GM23338 (cell line): ENCODE results near the gene PDE4D. TPM values are rescaled to one million over a fixed set of nuclear protein-coding genes. Genes with fewer than 3 reads are reported as not detected.
"Not testable (repeated sequence)": the region's sequence is repeated elsewhere in the genome, so short reads cannot be mapped to it uniquely, and the experiment has no call there.

Experiments
- ATAC-seq: fragments of 200-7000 bp; cut with Tn5 transposase; 3 replicates; pipeline ENCODE4 v1.9.1; 2020
- DNase-seq: peaks from one replicate; pipeline ENCODE4 v3.0.0-alpha.2; 2015; ENCODE audit warnings: low spot score
- H2AFZ ChIP-seq: fragments of 200-600 bp; sonication (generic); 2 replicates; pipeline ENCODE4 v1.8.0; 2016; ENCODE audit warnings: antibody characterized with exemption, mild to moderate bottlenecking, moderate library complexity
- H3F3A ChIP-seq: fragments of 200-600 bp; sonication (generic); replicated peaks from 2 replicates; pipeline ENCODE4 v1.8.0; 2017; ENCODE audit warnings: antibody characterized with exemption, mixed run types, low read depth
- H3K27ac ChIP-seq: fragments of 200-600 bp; sonication (generic); 2 replicates; pipeline ENCODE4 v1.6.1; 2016; ENCODE audit warnings: low read depth
- H3K27me3 ChIP-seq: fragments of 200-600 bp; sonication (generic); 2 replicates; pipeline ENCODE4 v1.8.0; 2016; ENCODE audit warnings: mild to moderate bottlenecking, mixed run types, moderate library complexity; ENCODE audit not compliant: insufficient read depth
- H3K36me3 ChIP-seq: fragments of 200-600 bp; sonication (generic); 2 replicates; pipeline ENCODE4 v1.8.0; 2016; ENCODE audit warnings: mild to moderate bottlenecking; ENCODE audit not compliant: insufficient read depth
- H3K4me1 ChIP-seq: fragments of 200-600 bp; sonication (generic); 2 replicates; pipeline ENCODE4 v1.8.0; 2016; ENCODE audit warnings: mild to moderate bottlenecking, moderate library complexity; ENCODE audit not compliant: insufficient read depth
- H3K4me2 ChIP-seq: fragments of 200-600 bp; sonication (generic); 2 replicates; pipeline ENCODE4 v1.7.1; 2017; ENCODE audit warnings: mixed run types
- H3K4me3 ChIP-seq: fragments of 200-600 bp; sonication (generic); 2 replicates; pipeline ENCODE4 v1.6.1; 2016; ENCODE audit warnings: mixed run types
- H3K79me2 ChIP-seq: fragments of 200-600 bp; sonication (generic); replicated peaks from 2 replicates; pipeline ENCODE4 v1.8.0; 2017; ENCODE audit warnings: mild to moderate bottlenecking; ENCODE audit not compliant: insufficient read depth
- H3K9me2 ChIP-seq: fragments of 200-600 bp; sonication (generic); 2 replicates; pipeline ENCODE4 v1.8.0; 2017; ENCODE audit not compliant: insufficient read depth
- H4K20me1 ChIP-seq: fragments of 200-600 bp; sonication (generic); replicated peaks from 2 replicates; pipeline ENCODE4 v1.8.0; 2017; ENCODE audit warnings: mild to moderate bottlenecking; ENCODE audit not compliant: insufficient read depth
- H3K27ac Mint-ChIP-seq: 2 replicates; pipeline ENCODE4 v1.8.0; 2020; ENCODE audit warnings: inconsistent platforms, mild to moderate bottlenecking, moderate library complexity, mixed read lengths
- H3K27me3 Mint-ChIP-seq: 3 replicates; pipeline ENCODE4 v1.8.0; 2022; ENCODE audit warnings: low read depth, mild to moderate bottlenecking, moderate library complexity, mixed read lengths, inconsistent platforms; ENCODE audit not compliant: insufficient read depth, poor library complexity
- H3K36me3 Mint-ChIP-seq: 3 replicates; pipeline ENCODE4 v1.8.0; 2021; ENCODE audit warnings: low read depth, mild to moderate bottlenecking, inconsistent platforms, moderate library complexity, mixed read lengths
- H3K4me1 Mint-ChIP-seq: 3 replicates; pipeline ENCODE4 v1.8.0; 2020; ENCODE audit warnings: mild to moderate bottlenecking, inconsistent platforms, mixed read lengths
- H3K4me3 Mint-ChIP-seq: 3 replicates; pipeline ENCODE4 v1.8.0; 2021; ENCODE audit warnings: moderate library complexity, mild to moderate bottlenecking, inconsistent platforms, mixed read lengths
- H3K9me3 Mint-ChIP-seq: 3 replicates; pipeline ENCODE4 v1.8.0; 2020; ENCODE audit warnings: moderate library complexity, mild to moderate bottlenecking, inconsistent platforms, mixed read lengths
- CREB1 ChIP-seq: fragments of 250-450 bp; sonication (Bioruptor Pico); IDR thresholded peaks from 2 replicates; pipeline ENCODE4 v1.5.0; 2020; ENCODE audit warnings: low read depth, mild to moderate bottlenecking, moderate library complexity
- ETS1 ChIP-seq: IDR thresholded peaks from 2 replicates; pipeline ENCODE4 v1.6.1; 2016; ENCODE audit warnings: antibody characterized with exemption
- EZH2 ChIP-seq: fragments of 200-600 bp; sonication (generic); IDR thresholded peaks from one replicate; pipeline ENCODE4 v1.8.0; 2017; ENCODE audit warnings: antibody characterized with exemption, mild to moderate bottlenecking, low read depth; ENCODE audit not compliant: unreplicated experiment
- EZH2phosphoT487 ChIP-seq: fragments of 200-600 bp; sonication (generic); IDR thresholded peaks from one replicate; pipeline ENCODE4 v1.8.1; 2018; ENCODE audit warnings: antibody characterized with exemption; ENCODE audit not compliant: unreplicated experiment
- JUNB ChIP-seq: IDR thresholded peaks from one replicate; pipeline ENCODE4 v1.6.1; 2016; ENCODE audit warnings: antibody characterized with exemption; ENCODE audit not compliant: unreplicated experiment
- POLR2AphosphoS5 ChIP-seq: IDR thresholded peaks from 2 replicates; pipeline ENCODE4 v1.6.1; 2016; ENCODE audit warnings: antibody characterized with exemption, low read depth
- REST ChIP-seq: IDR thresholded peaks from one replicate; pipeline ENCODE4 v1.6.1; 2018; ENCODE audit warnings: antibody characterized with exemption; ENCODE audit not compliant: unreplicated experiment
- STAT1 ChIP-seq: IDR thresholded peaks from one replicate; pipeline ENCODE4 v1.6.1; 2016; ENCODE audit warnings: antibody characterized with exemption; ENCODE audit not compliant: unreplicated experiment
- ZNF114 ChIP-seq: fragments of 250-450 bp; sonication (Bioruptor Pico); IDR thresholded peaks from 2 replicates; pipeline ENCODE4 v1.5.0; 2020; ENCODE audit warnings: mild to moderate bottlenecking, moderate library complexity
- ZNF331 ChIP-seq: fragments of 250-450 bp; sonication (Bioruptor Pico); IDR thresholded peaks from 2 replicates; pipeline ENCODE4 v1.5.0; 2020; ENCODE audit warnings: low read depth, mild to moderate bottlenecking, moderate library complexity
- ZNF462 ChIP-seq: fragments of 250-450 bp; sonication (Bioruptor Pico); IDR thresholded peaks from 2 replicates; pipeline ENCODE4 v1.5.0; 2020; ENCODE audit warnings: mild to moderate bottlenecking, moderate library complexity
- polyA plus RNA-seq: library from polyadenylated mRNA; unstranded; fragments of >200 nt; fragmentation: Nextera tagmentation; extraction: Ambion mirVana; gene quantifications from 2 replicates; pipeline ENCODE4 v1.2.1, GENCODE V29; 2016
- total RNA-seq: library from RNA; depleted of rRNA; stranded (reverse); fragments of >200 nt; shearing (Covaris generic); gene quantifications from 2 replicates; pipeline ENCODE4 v1.2.3, GENCODE V29; 2014

Gene PDE4D
- total and polyA plus RNA-seq, 2 experiments from 2014 or later = 2.1 to 4.7 TPM

- ATAC-seq, H3K27ac Mint-ChIP-seq: not testable (repeated sequence)
Observed at GRCh38 chr5:59056599-59056998, 836.9 kb downstream of the PDE4D start.

GRCh38 chr5:59055745-59056448 lies 837.6 kb downstream of the PDE4D start:
- H3K9me2 ChIP-seq = no peaks in the 10 kb centered on the region
- no peak overlapping the region for H2AFZ ChIP-seq
- H3F3A ChIP-seq = no peaks in the 10 kb centered on the region
- no peaks in the 10 kb centered on the region for H3K79me2 ChIP-seq
- Mint-ChIP-seq H3K27me3 (peaks cover 2% of the 10 kb centered on the region), H3K27ac (no peak overlapping the region), H3K4me3 (no peak overlapping the region), H3K4me1 (no peaks in the 10 kb centered on the region), H3K9me3 (no peaks in the 10 kb centered on the region), H3K36me3 (no peaks in the 10 kb centered on the region)
- no peak overlapping the region for H3K4me2 ChIP-seq
- H3K27me3 ChIP-seq = no peaks in the 10 kb centered on the region
- H4K20me1 ChIP-seq = no peaks in the 10 kb centered on the region
- DNase-seq (no peak), ATAC-seq (no peak)
- H3K4me3 ChIP-seq = no peak overlapping the region
- no peaks in the 10 kb centered on the region for H3K4me1 ChIP-seq
- no peaks in the 10 kb centered on the region for H3K36me3 ChIP-seq
- H3K27ac ChIP-seq = no peak overlapping the region
- TF ChIP-seq JUNB (no peak), EZH2 (no peak), POLR2AphosphoS5 (no peak), ZNF462 (CRISPR knock-in tag) (no peak), EZH2phosphoT487 (no peak), CREB1 (CRISPR knock-in tag) (no peak), STAT1 (no peak), ETS1 (no peak), ZNF114 (CRISPR knock-in tag) (no peak), REST (no peak), ZNF331 (no peak)

More at GRCh38 chr5:59056599-59056998, 836.9 kb downstream of the PDE4D start:
- not testable (repeated sequence) for H3K9me2 ChIP-seq, H3K27me3 Mint-ChIP-seq, H3K4me1 ChIP-seq, H3K9me3 Mint-ChIP-seq, H3K27me3 ChIP-seq, H3K4me1 Mint-ChIP-seq, H2AFZ ChIP-seq, H3K4me2 ChIP-seq, H3F3A ChIP-seq, H3K36me3 Mint-ChIP-seq, H3K79me2 ChIP-seq, H3K4me3 ChIP-seq, DNase-seq, H3K27ac ChIP-seq, H3K36me3 ChIP-seq, H4K20me1 ChIP-seq, H3K4me3 Mint-ChIP-seq
